WTC11 (cell line): Measurements from ENCODE around the gene TLX1. TPM values are rescaled to one million over a fixed set of nuclear protein-coding genes. Genes with fewer than 3 reads are reported as not detected.
A peak's percentile ranks its signal among the peaks of the same experiment; 100 is the strongest.

ENCODE experiments used
- ATAC-seq: fragments of 200-7000 bp; cut with Tn5 transposase; 2 replicates; pipeline ENCODE4 v1.10.0; 2021; ENCODE audit warnings: mild to moderate bottlenecking, moderate library complexity
- CTCF ChIA-PET: fragments of 300-600 bp; sonication (Branson Sonifier 250); formaldehyde crosslinking; loops from one replicate; lab custom pipeline; 2021; ENCODE audit warnings: antibody characterized with exemption; lab: Charles Lee
- POLR2A ChIA-PET: fragments of 350-600 bp; sonication (Branson Sonifier 250); formaldehyde crosslinking; loops from one replicate; lab custom pipeline; 2021; ENCODE audit warnings: antibody characterized with exemption; lab: Charles Lee
- DNase-seq: peaks from one replicate; pipeline ENCODE4 v3.0.0; 2021; ENCODE audit warnings: low spot score
- H3K27ac Mint-ChIP-seq: 2 replicates; pipeline ENCODE4 v1.8.0; 2021; ENCODE audit warnings: mixed read lengths
- H3K27me3 Mint-ChIP-seq: 2 replicates; pipeline ENCODE4 v1.8.0; 2021; ENCODE audit warnings: low read depth, mild to moderate bottlenecking, moderate library complexity, mixed read lengths
- H3K36me3 Mint-ChIP-seq: 2 replicates; pipeline ENCODE4 v1.8.0; 2021; ENCODE audit warnings: mixed read lengths
- H3K4me1 Mint-ChIP-seq: 2 replicates; pipeline ENCODE4 v1.8.0; 2022; ENCODE audit warnings: mixed read lengths
- H3K4me3 Mint-ChIP-seq: 2 replicates; pipeline ENCODE4 v1.8.0; 2021; ENCODE audit warnings: mild to moderate bottlenecking, moderate library complexity, mixed read lengths
- H3K9me3 Mint-ChIP-seq: 2 replicates; pipeline ENCODE4 v1.8.0; 2021; ENCODE audit warnings: mixed read lengths
- CREB1 ChIP-seq: sonication (generic); formaldehyde crosslinking; IDR thresholded peaks from 2 replicates; pipeline ENCODE4 v1.8.0; 2023; ENCODE audit warnings: mild to moderate bottlenecking, missing genetic modification reagents
- CTCF ChIP-seq: fragments of 200-600 bp; IDR thresholded peaks from 2 replicates; pipeline ENCODE4 v1.8.0; 2022; ENCODE audit warnings: antibody characterized with exemption
- ETV6 ChIP-seq: sonication (generic); formaldehyde crosslinking; IDR thresholded peaks from 2 replicates; pipeline ENCODE4 v1.8.1; 2022; ENCODE audit warnings: mild to moderate bottlenecking, missing genetic modification reagents
- FOXK1 ChIP-seq: sonication (generic); formaldehyde crosslinking; IDR thresholded peaks from 2 replicates; pipeline ENCODE4 v1.8.0; 2022; ENCODE audit warnings: mild to moderate bottlenecking, moderate library complexity, missing genetic modification reagents
- FOXP1 ChIP-seq: sonication (generic); formaldehyde crosslinking; IDR thresholded peaks from 2 replicates; pipeline ENCODE4 v1.8.0; 2022; ENCODE audit warnings: missing genetic modification reagents, mild to moderate bottlenecking, moderate library complexity, borderline replicate concordance
- FOXP4 ChIP-seq: sonication (generic); formaldehyde crosslinking; IDR thresholded peaks from 2 replicates; pipeline ENCODE4 v1.8.0; 2022; ENCODE audit warnings: mild to moderate bottlenecking, missing genetic modification reagents
- GTF2I ChIP-seq: fragments of 250-450 bp; sonication (Bioruptor Pico); conservative IDR thresholded peaks from 2 replicates; pipeline ENCODE4 v1.4.0; 2021; ENCODE audit warnings: mild to moderate bottlenecking
- NR2C2 ChIP-seq: sonication (generic); formaldehyde crosslinking; IDR thresholded peaks from 2 replicates; pipeline ENCODE4 v1.8.0; 2022; ENCODE audit warnings: mild to moderate bottlenecking, missing genetic modification reagents
- SMAD3 ChIP-seq: sonication (generic); formaldehyde crosslinking; IDR thresholded peaks from 2 replicates; pipeline ENCODE4 v1.8.0; 2022; ENCODE audit warnings: missing genetic modification reagents, mild to moderate bottlenecking, borderline replicate concordance
- SOX15 ChIP-seq: fragments of 250-450 bp; sonication (Bioruptor Pico); IDR thresholded peaks from 2 replicates; pipeline ENCODE4 v1.9.0; 2021; ENCODE audit warnings: mild to moderate bottlenecking
- TEAD4 ChIP-seq: sonication (generic); formaldehyde crosslinking; IDR thresholded peaks from 2 replicates; pipeline ENCODE4 v1.8.0; 2022; ENCODE audit warnings: mild to moderate bottlenecking, missing genetic modification reagents
- ZNF219 ChIP-seq: sonication (generic); formaldehyde crosslinking; IDR thresholded peaks from 2 replicates; pipeline ENCODE4 v1.8.0; 2023; ENCODE audit warnings: missing genetic modification reagents, mild to moderate bottlenecking, borderline replicate concordance
- ZNF423 ChIP-seq: fragments of 250-450 bp; sonication (Bioruptor Pico); IDR thresholded peaks from 2 replicates; pipeline ENCODE4 v2.1.2; 2022; ENCODE audit warnings: mild to moderate bottlenecking, moderate library complexity
- total RNA-seq: library from RNA; stranded (reverse); gene quantifications from 3 replicates; pipeline ENCODE4 v1.2.3, GENCODE V29; 2021
- TF ChIP-seq, protein P1 (sequence below): sonication (generic); formaldehyde crosslinking; IDR thresholded peaks from 2 replicates; pipeline ENCODE4 v1.8.1; 2022; ENCODE audit warnings: missing genetic modification reagents, borderline replicate concordance
- TF ChIP-seq, protein P2 (sequence below): sonication (generic); formaldehyde crosslinking; IDR thresholded peaks from 2 replicates; pipeline ENCODE4 v1.8.0; 2022; ENCODE audit warnings: missing genetic modification reagents

Gene TLX1
- total RNA-seq, 1 experiment from 2014 or later: 4.6 TPM

- TF ChIP-seq, protein P1, sequence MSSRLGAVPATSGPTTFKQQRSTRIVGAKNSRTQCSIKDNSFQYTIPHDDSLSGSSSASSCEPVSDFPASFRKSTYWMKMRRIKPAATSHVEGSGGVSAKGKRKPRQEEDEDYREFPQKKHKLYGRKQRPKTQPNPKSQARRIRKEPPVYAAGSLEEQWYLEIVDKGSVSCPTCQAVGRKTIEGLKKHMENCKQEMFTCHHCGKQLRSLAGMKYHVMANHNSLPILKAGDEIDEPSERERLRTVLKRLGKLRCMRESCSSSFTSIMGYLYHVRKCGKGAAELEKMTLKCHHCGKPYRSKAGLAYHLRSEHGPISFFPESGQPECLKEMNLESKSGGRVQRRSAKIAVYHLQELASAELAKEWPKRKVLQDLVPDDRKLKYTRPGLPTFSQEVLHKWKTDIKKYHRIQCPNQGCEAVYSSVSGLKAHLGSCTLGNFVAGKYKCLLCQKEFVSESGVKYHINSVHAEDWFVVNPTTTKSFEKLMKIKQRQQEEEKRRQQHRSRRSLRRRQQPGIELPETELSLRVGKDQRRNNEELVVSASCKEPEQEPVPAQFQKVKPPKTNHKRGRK (CRISPR knock-in tag): no peak
- no peak for TF ChIP-seq ZNF219 (CRISPR knock-in tag)
- TF ChIP-seq SOX15 (CRISPR knock-in tag): no peak
- no peak for TF ChIP-seq ZNF423 (CRISPR knock-in tag)
- TF ChIP-seq SMAD3 (CRISPR knock-in tag): no peak
- no peak for TF ChIP-seq FOXP1 (CRISPR knock-in tag)
- no peak for TF ChIP-seq TEAD4 (CRISPR knock-in tag)
- no peak for TF ChIP-seq FOXK1 (CRISPR knock-in tag)
- no peak for TF ChIP-seq GTF2I
- TF ChIP-seq, protein P2, sequence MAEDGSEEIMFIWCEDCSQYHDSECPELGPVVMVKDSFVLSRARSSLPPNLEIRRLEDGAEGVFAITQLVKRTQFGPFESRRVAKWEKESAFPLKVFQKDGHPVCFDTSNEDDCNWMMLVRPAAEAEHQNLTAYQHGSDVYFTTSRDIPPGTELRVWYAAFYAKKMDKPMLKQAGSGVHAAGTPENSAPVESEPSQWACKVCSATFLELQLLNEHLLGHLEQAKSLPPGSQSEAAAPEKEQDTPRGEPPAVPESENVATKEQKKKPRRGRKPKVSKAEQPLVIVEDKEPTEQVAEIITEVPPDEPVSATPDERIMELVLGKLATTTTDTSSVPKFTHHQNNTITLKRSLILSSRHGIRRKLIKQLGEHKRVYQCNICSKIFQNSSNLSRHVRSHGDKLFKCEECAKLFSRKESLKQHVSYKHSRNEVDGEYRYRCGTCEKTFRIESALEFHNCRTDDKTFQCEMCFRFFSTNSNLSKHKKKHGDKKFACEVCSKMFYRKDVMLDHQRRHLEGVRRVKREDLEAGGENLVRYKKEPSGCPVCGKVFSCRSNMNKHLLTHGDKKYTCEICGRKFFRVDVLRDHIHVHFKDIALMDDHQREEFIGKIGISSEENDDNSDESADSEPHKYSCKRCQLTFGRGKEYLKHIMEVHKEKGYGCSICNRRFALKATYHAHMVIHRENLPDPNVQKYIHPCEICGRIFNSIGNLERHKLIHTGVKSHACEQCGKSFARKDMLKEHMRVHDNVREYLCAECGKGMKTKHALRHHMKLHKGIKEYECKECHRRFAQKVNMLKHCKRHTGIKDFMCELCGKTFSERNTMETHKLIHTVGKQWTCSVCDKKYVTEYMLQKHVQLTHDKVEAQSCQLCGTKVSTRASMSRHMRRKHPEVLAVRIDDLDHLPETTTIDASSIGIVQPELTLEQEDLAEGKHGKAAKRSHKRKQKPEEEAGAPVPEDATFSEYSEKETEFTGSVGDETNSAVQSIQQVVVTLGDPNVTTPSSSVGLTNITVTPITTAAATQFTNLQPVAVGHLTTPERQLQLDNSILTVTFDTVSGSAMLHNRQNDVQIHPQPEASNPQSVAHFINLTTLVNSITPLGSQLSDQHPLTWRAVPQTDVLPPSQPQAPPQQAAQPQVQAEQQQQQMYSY: no peak
- TF ChIP-seq NR2C2 (CRISPR knock-in tag): no peak
- no peak for TF ChIP-seq CREB1 (CRISPR knock-in tag)
These were observed 14.0 kb downstream of the TLX1 start (continued) for GRCh38 chr10:101145145-101145544.

DNA sequence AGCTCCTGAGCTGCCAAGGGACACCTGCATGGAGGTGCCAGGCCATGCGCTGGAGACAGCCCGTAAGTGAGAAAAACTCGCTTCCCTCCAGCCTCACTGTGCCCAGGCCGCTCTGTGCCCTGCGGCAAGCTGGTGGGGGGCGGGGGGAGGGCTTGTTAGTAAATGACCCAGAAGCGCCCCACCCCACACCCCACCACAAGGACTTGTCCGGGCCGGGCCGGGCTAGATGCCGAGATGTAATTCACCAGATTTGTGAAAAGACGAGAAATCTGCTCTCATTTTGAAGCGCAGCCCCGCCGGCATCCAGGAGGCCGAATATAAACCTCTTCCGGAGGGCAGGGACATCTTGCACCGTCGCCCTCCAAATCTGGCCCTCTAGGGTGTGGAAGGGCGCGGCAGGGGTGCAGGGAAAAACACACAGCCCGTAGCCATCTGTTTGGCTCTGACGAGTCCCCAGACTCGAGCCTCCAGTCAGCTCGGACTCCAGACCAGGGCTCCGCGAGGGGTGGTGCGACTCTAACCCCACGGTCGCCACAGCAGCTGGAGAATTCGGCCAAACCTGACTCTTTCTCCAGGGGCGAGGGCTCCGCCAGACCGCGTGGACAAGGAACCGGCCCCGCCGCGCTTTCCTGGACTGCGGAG lies 14.8 kb downstream of the TLX1 start:
- 0 out of 2 replicates have a peak overlapping the region, but pooled peaks have one; percentile 6 for H3K4me3 Mint-ChIP-seq

More for the DNA sequence above, 14.8 kb downstream of the TLX1 start:
- TF ChIP-seq ETV6 (CRISPR knock-in tag) (0 out of 2 replicates have a peak, but pooled peaks have one; percentile 22), CTCF (no peak), FOXP1 (CRISPR knock-in tag) (0 out of 2 replicates have a peak, but pooled peaks have one; percentile 5), FOXP4 (CRISPR knock-in tag) (0 out of 2 replicates have a peak, but pooled peaks have one; percentile 20)
- Mint-ChIP-seq H3K9me3 (peaks cover 9% of the 10 kb centered on the region; the same call in 1 of the 2 replicates), H3K27ac (no peak overlapping the region), H3K36me3 (no peaks in the 10 kb centered on the region), H3K27me3 (peaks cover 100% of the 10 kb centered on the region), H3K4me1 (peaks cover 16% of the 10 kb centered on the region)
- ChIA-PET CTCF (interaction anchor here (0.7 to 11.8 kb wide), 17 partner anchors 9 to 471 kb away, joined by 3 to 509 read pairs (median 3); no protein-coding TSS in a partner anchor), POLR2A (no interaction called here)
- ATAC-seq (no peak), DNase-seq (no peak)
